Activated CD4-positive, alpha-beta T cell treated with anti-CD3 and anti-CD28 coated beads, Interleukin-2, amount 50 U/mL, for 16 hours (primary cell): ENCODE measurements around the gene PRDM2.

Experiments used
- DNase-seq: peaks from one replicate; pipeline ENCODE4 v3.0.0-alpha.2; 2020

The PRDM2 gene

DNA sequence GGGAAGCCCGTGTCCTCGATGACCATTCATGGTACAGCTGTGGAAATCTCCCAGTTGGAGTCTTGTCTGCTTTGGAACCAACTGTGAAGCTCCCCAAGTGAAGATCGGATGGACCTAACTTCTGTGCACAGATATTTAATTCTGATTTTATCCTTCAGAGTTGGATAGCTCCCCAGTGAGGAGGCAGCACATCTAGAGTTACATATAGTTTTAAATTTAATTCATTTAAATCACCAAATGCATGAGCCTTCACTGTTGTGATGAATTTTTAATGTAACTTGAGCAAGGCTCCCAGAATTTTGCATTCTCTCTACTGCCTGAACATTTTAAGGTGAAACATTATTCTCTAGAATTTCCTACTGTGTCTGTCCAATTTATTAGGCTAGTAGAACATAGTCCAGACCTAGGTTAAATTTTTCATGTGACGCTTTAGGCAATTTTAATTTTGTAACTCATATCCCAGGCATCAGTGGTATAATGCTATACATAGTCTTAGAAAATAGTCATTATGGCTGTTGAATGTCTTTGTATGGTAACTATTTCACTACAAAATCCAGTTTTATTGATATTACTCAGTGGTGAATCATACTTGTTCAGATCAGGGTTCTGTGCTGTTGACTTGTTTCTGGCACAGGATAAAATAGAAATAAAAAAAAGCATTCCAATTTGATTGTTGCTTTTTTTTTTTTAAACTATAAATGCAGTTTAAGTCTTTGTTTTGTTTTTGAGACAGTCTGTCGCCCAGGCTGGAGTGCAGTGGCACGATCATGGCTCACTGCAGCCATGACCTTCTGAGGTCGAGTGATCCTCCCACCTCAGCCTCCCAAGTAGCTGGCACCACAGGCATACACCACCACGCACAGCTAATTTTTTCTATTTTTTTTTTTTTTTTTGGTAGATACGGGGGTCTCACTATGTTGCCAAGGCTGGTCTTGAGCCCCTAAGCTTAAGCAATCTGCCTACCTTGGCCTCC lies 66.9 kb downstream of the PRDM2 start:
- no peak for DNase-seq

DNA sequence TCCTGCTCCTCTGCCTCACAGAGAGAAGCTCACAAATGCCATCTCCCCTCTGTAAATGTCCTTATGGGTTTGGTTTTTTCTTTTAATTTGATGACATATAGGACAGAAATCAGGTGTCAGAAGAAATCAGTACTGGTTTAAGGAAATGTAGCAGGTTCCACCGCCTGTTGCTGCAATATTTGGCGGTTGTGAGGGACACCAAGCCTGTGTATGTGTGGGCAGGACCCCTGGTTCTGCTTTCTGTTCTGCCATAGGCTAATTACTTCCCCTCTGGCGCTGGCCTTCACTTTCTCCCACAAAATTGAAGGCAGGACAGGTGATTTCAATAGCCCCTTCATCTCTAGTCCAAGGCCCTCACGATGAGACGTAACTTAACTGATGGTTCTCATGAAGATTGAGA lies 69.2 kb downstream of the PRDM2 start:
- no peak for DNase-seq

DNA sequence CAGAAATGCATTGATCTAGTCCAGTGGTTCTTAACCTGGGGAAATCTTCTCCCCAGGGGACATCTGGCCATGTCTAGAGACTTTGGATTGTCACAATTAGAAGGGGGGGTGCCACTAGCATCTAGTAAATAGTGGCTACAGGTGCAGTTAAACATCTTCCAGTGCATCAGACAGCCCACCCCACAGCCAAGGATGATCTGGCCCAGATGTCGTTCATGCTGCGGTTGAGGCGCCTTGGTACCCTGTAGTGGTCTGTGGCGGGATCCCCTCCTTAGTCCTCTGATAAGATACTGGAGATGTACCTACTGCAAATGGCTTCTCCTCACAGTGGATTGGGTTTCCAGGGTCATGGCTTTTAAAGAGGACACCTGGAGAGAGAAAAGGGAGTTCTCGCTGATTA lies 69.8 kb downstream of the PRDM2 start:
- no peak for DNase-seq

DNA sequence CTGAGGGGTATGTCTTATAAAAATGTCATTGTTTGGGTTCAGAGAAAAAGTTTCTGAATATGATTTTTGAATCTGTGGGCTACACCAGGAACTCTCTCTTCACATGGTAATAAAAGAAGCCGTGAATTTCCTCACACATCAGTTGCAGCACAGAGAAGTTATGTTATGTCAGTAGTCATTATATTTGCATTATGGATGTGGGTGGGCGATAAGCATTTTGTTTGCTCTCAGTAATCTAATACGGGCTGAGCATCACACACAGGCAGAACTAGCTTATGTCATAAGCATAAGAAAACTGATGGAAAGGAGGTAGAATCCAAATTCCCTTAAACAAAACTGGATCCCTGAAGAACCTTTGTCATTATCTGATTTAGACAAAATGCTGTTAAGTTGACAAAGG lies 70.8 kb downstream of the PRDM2 start:
- no peak for DNase-seq

DNA sequence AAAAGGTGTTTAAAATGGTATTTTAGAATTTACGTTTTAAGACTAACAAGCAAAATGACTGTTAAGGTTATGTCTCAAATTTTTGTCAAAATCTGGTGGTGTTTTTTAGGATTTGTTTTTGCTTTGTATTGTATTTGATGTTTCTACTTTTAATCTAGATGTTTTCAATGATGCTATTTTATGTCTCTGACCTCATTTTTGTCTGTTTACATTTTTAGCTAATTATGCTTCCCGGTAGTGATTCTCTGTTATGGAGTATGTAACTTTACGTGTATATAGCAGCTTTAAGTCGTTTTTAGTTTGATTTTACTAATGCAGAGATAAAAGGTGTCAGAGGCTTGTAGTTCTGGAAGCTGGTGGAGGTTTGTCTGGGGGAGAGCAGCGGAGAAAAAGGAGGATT lies 71.8 kb downstream of the PRDM2 start:
- no peak for DNase-seq

DNA sequence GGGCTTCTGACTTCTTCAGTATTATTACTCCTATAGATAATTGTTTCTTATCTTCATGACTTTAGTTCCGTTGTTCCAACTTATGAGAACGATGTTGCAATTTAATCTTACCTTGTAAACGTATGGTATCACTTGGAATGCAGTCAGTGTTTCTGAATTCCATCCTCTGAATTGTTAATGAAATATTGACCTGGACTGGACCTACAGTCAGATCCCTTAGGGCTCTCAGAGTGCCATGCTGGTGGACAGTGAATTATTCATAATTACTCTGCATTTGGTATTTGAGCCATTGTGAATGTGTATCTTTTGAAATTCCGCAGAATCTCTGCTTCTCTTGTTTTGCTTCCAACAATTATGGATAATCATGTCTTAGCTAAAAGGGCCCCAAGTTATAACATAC lies 72.3 kb downstream of the PRDM2 start:
- no peak for DNase-seq

DNA sequence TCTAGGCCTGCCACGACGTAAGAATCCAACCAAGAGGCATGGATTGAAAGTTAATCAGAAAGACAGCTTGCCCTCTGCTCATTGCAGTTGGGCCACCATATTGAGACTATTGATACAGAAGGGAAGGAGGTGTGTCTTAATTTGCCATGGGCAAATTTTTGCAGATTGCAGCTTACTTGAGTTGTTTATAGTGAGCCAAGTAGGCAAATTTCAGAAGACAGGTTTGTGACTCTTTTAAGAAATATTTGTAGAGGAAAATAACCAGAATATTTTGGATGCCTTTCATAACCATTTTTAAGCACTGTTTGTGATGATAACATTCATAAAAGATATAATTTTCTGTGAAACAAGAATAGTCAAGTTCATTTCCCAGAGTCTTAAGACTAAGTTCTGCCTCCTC lies 74.1 kb downstream of the PRDM2 start:
- no peak for DNase-seq

DNA sequence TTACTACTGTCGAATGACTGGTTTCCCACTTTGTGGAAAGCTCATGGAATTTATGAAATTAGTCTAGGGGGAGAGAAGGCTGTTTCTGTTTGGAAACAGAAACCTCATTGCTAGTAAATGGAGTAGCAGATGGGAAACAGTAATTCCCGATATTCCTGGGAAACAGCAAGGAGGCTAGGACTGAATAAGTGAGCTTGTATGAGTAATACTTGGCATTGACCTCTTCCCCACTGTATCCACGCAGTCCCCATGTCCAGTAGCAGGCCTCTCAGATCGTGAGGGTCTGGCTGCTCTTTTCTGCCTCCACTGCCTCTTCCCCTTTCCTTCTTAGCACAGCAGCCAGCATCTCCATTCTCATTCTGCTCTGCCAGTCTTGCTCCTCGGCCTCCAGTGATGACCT lies 75.5 kb downstream of the PRDM2 start:
- no peak for DNase-seq

DNA sequence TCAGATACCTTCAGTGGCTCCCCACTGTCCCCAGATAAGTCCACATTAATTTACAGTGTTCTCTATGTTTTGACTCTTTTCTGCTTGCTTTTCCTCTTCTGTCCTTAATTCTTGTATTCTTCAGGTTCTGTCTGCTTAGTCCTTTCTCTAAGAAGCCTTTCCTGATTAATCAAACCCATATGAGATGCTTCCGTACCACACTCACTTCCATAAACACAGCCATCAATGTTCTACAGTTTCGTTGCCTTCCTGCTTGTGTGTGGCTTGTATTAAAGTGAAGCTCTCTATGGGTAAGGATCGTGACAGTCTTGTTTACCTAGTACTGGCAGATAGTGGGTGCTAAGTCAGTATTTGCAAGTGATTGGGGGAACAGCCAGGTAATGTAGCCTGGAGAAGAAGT lies 75.9 kb downstream of the PRDM2 start:
- DNase-seq, result no peak

DNA sequence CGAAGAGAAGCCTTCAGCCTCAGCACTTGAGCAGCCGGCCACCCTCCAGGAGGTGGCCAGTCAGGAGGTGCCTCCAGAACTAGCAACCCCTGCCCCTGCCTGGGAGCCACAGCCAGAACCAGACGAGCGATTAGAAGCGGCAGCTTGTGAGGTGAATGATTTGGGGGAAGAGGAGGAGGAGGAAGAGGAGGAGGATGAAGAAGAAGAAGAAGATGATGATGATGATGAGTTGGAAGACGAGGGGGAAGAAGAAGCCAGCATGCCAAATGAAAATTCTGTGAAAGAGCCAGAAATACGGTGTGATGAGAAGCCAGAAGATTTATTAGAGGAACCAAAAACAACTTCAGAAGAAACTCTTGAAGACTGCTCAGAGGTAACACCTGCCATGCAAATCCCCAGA lies 78.4 kb downstream of the PRDM2 start:
- DNase-seq, result no peak

DNA sequence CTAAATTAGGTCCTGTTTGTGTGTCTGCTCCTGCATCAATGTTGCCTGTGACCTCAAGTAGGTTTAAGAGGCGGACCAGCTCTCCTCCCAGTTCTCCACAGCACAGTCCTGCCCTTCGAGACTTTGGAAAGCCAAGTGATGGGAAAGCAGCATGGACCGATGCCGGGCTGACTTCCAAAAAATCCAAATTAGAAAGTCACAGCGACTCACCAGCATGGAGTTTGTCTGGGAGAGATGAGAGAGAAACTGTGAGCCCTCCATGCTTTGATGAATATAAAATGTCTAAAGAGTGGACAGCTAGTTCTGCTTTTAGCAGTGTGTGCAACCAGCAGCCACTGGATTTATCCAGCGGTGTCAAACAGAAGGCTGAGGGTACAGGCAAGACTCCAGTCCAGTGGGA lies 79.9 kb downstream of the PRDM2 start:
- DNase-seq, result no peak

DNA sequence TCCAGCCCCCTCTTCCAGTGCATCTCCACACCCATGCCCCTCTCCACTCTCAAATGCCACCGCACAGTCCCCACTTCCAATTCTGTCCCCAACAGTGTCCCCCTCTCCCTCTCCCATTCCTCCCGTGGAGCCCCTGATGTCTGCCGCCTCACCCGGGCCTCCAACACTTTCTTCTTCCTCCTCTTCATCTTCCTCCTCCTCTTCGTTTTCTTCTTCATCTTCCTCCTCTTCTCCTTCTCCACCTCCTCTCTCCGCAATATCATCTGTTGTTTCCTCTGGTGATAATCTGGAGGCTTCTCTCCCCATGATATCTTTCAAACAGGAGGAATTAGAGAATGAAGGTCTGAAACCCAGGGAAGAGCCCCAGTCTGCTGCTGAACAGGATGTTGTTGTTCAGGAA lies 80.8 kb downstream of the PRDM2 start:
- no peak for DNase-seq

DNA sequence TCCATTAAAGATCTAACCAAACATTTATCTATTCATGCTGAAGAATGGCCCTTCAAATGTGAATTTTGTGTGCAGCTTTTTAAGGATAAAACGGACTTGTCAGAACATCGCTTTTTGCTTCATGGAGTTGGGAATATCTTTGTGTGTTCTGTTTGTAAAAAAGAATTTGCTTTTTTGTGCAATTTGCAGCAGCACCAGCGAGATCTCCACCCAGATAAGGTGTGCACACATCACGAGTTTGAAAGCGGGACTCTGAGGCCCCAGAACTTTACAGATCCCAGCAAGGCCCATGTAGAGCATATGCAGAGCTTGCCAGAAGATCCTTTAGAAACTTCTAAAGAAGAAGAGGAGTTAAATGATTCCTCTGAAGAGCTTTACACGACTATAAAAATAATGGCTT lies 81.2 kb downstream of the PRDM2 start:
- DNase-seq, result no peak

DNA sequence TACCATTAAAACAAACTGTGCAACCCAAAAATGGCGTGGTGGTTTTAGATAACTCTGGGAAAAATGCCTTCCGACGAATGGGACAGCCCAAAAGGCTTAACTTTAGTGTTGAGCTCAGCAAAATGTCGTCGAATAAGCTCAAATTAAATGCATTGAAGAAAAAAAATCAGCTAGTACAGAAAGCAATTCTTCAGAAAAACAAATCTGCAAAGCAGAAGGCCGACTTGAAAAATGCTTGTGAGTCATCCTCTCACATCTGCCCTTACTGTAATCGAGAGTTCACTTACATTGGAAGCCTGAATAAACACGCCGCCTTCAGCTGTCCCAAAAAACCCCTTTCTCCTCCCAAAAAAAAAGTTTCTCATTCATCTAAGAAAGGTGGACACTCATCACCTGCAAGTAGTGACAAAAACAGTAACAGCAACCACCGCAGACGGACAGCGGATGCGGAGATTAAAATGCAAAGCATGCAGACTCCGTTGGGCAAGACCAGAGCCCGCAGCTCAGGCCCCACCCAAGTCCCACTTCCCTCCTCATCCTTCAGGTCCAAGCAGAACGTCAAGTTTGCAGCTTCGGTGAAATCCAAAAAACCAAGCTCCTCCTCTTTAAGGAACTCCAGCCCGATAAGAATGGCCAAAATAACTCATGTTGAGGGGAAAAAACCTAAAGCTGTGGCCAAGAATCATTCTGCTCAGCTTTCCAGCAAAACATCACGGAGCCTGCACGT lies 82.1 kb downstream of the PRDM2 start:
- no peak for DNase-seq

DNA sequence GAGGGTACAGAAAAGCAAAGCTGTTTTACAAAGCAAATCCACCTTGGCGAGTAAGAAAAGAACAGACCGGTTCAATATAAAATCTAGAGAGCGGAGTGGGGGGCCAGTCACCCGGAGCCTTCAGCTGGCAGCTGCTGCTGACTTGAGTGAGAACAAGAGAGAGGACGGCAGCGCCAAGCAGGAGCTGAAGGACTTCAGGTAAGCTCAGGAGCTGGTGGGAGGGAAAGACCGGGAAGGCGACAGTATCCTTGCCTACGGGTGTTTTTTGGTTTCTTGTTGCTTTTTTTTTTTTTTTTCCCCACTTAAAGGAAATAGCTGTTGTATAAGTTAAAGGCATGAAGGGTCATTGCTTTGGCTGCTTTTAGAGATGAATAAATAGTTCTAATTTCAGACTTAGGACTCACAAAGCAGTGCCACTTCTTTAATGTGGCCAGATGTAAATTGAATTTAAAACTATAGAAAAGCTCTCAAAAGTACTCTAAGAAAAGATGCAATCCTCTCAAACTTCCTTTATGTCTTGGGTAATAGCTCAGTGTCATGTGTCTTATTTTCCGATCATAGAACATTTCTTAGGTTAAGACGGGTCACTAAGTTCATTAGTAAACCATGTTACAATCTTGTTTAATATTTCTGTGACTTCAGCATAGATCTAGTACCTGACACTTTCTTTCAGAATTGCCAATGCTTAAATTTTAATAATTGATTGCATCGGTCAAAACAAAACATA lies 82.8 kb downstream of the PRDM2 start:
- DNase-seq, result no peak

DNA sequence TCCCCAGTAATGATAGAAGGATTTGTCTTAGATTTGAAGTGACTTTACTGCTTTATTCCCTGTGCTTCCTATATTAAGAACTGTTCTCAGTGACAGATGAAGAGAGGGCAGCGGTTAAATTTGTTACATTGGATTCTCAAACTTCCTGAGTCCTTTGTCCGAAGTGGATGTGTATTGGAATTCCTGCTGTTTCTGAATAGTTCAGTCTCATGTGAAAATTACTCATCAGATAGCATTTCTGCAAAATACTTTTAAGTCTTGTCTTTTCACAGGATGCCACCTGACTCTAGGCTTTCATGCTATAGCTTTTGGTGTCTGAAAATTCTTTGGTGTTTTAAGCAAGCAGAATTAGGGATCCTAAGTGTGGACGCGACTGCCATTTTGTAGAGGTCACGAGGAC lies 83.6 kb downstream of the PRDM2 start:
- DNase-seq, result no peak

DNA sequence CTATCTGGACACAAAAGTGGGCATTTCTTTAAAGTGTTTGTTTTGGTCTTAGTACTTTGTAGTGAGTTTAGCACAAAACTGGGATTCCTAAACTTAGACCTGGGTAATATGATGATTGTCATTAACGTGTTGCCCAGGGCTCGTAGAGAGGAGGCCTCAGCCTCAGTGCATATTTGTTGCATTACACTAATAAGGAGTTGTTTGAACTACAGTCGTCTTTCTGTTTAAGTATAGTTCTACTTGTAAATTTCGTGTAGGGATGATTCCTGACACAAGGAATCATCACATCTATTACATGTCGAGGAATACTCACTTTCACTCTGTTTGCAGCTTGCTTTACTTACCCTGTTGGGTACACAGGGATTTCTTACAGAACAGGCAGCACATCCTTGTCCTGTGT lies 85.0 kb downstream of the PRDM2 start:
- no peak for DNase-seq

DNA sequence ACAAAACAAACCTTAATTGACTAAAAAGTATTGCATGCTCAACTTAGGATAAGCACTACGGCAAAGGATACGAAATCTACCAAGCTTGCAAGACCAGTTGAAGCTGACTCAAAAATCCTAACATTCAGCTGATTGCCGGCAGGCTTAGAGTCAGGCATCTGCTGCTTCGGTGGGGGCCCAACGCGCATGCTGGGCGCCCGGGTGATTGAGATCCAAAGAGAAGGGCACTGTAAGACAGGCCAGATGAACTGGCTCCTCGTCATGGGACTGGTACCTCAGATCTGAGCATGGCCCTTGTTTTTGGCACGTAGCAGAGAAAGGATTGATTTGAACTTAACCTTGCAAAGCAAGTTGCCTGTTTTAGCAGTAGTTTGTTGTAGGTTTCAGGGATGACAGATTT lies 86.6 kb downstream of the PRDM2 start:
- no peak for DNase-seq

DNA sequence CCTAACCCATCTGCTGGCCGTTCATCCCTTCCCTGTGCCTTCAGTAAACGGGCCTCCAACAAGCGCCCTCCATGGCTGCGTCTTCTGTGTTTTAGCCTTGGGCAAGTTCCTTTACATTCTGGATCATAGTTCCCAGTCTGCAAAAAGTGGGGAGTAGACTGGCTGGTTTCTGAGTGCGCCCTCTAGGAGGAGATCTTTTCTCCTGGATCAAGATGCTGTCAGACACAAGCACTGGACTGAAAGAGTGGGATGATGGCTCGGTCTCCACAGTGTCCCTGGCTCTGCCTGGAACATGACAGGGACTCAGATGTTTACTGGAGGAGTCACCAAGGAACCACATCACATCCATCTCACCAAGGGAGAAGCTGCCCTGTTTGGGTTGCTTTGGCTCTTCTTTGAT lies 88.8 kb downstream of the PRDM2 start:
- no peak for DNase-seq

DNA sequence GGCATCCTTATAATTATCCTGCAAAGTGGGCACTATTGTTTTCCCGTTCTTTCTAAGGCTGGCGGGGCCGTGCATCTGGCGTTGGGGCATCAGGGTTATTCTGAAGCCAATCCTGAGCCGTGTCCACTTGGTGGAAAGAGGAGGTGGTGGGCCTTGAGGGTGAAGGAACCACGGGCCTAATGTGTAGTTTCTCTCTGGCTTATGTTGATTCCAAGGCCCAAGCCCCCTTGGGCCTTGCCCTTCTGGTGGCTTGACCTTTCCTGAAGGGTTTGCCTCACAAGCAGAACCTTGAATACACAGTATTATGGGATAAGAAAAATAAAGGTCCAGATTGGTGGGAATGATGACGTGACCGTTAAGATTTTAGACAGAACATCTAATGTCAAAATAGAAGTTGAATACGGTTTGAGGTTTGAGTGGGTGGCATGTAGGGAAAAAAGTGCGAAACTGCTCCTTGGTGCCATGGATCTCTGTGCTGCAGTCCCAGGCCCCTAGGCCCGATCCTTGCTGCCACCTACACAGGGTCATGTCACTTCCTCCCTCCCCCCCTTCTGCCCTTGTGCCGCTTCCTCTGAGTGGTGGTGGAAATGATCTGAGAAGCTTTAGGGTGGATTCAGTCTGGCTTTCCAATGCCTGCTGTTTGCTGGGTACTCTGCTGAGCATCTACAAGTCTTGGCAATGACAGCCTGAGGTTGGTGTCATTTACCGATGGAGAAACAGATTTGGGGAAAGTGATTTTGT lies 90.5 kb downstream of the PRDM2 start:
- DNase-seq, result no peak

DNA sequence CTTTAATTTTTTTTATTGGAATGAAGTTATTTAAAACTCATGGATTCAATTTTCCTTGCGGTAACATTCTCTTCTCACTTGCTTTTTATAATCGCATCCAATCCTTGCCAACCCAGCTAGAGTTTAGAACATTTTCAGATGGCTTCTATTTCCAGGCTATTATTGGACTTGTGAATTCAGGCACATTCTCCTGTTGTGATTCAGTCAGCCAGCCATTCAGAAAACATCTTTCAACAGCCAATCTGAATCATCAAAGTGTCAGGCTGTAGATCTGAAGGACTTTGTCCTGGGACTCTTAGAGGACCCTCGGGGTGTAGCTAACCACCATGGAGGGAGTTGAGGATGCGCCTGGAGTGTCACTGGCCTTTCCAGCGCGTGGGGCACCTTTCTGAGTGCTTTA lies 92.4 kb downstream of the PRDM2 start:
- DNase-seq, result no peak

DNA sequence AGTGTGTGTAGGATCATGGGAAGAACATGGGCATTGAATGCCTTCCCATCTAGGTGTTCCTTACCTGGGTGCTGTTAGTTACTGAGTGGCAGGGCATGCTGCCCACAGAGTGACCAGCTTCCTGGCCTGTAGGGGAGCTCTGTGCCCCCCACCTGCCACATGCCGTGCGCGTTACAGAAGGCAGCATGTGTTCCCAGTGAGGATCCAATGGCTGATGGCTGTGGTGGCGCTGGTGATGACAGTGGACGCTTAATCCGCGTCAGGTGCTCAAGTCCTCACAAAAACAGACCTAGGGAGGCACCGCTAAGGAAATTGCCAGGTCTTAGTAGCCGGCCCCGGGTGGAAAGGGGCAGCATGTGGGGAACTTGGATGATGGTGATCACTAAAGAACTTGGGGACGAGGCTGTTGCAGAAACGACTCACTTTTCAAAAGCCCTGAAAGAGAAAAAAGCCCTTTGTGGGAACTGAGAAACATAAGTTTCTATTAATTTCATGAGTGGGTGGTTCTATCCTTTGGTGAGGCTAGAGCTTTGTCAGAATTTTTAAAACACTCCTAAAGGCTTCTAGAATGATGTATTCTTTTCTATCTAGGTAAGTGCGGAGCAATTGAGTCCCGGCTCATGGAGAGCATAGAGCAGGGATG lies 93.2 kb downstream of the PRDM2 start:
- DNase-seq, result no peak
